Naive thymus-derived CD8-positive, alpha-beta T cell (primary cell): Measurements from ENCODE around the gene GUCY2C. TPM values are rescaled to one million over a fixed set of nuclear protein-coding genes. Genes with fewer than 3 reads are reported as not detected.

Experiments
- ATAC-seq, 2 donors: fragments of 150-1000 bp; cut with Tn5 transposase in 1 of 2; sonication (Bioruptor Pico), chemical (Tn5 transposase) in 1 of 2; 1 replicate in 1 of 2; 2 replicates in 1 of 2; pipeline ENCODE4 v1.10.0; 2021; ENCODE audit warnings: mild to moderate bottlenecking in 2 of 2, moderate library complexity in 2 of 2
- POLR2A ChIA-PET: fragments of 350-600 bp; sonication (Branson Sonifier 250); formaldehyde crosslinking; loops from one replicate; lab custom pipeline; 2021; ENCODE audit warnings: antibody characterized with exemption; lab: Charles Lee
- DNase-seq, 10 donors: peaks; one replicate each; pipeline versions ENCODE4 v3.0.0 to v3.0.0-alpha.2; 2020 to 2022
- H3K27ac Mint-ChIP-seq, 10 donors: one replicate each; pipeline ENCODE4 v1.8.0; 2020 to 2022; ENCODE audit warnings: mild to moderate bottlenecking in 10 of 10, mixed read lengths in 10 of 10, moderate library complexity in 4 of 10, inconsistent platforms in 1 of 10
- H3K27me3 Mint-ChIP-seq, 5 donors: one replicate each; pipeline ENCODE4 v1.8.0; 2021 to 2022; ENCODE audit warnings: mixed read lengths in 5 of 5
- H3K36me3 Mint-ChIP-seq, 3 donors: one replicate each; pipeline ENCODE4 v1.8.0; 2020 to 2022; ENCODE audit warnings: mixed read lengths in 3 of 3, mild to moderate bottlenecking in 2 of 3, inconsistent platforms in 1 of 3
- H3K4me1 Mint-ChIP-seq, 4 donors: one replicate each; pipeline ENCODE4 v1.8.0; 2021 to 2022; ENCODE audit warnings: mixed read lengths in 4 of 4
- H3K4me3 Mint-ChIP-seq, 10 donors: one replicate each; pipeline ENCODE4 v1.8.0; 2020 to 2022; ENCODE audit warnings: mild to moderate bottlenecking in 10 of 10, mixed read lengths in 10 of 10, moderate library complexity in 6 of 10, inconsistent platforms in 1 of 10
- H3K9me3 Mint-ChIP-seq, 9 donors: one replicate each; pipeline ENCODE4 v1.8.0; 2020 to 2022; ENCODE audit warnings: mixed read lengths in 9 of 9, mild to moderate bottlenecking in 3 of 9, inconsistent platforms in 1 of 9, moderate library complexity in 1 of 9
- polyA plus RNA-seq, 3 donors: library from polyadenylated mRNA; unstranded; fragments of 300-500 nt; fragmentation: Illumina TruSeq; gene quantifications; one replicate each; pipeline ENCODE4 v1.2.3, GENCODE V29; 2021
- total RNA-seq, 8 experiments: library from RNA in 2 of 8; stranded (reverse) in 2 of 8; gene quantifications; one replicate each; pipeline ENCODE4 v1.2.3 and lab custom pipeline; 2021 to 2026

GUCY2C gene
- total and polyA plus RNA-seq, 5 experiments from 2014 or later = not detected

DNA sequence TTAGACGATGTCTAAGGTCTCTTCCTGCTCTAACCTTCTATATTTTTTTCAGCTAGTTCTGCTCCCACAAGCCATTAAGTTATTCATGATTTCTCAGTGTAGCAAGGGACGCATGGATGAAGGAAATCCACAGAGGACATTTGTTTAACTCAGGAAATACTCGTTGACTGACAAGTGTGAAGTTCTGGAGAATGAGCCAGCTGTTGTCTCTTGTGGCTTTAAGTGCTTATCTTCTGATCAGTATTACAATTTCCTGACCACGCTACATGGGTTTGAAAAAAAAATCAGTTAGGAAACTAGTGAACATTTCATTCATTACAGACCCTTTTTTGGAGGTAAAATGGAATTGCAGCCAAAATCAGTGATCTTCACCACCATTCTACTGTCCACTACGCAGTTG lies 53.1 kb downstream of the GUCY2C start:
- H3K27ac Mint-ChIP-seq = peak overlapping the region in 5 of 10 donors; percentile 6 to 48 (median 44)
- no peaks in the 10 kb centered on the region for H3K36me3 Mint-ChIP-seq
- ATAC-seq (peak; percentile 54 to 63), DNase-seq (peak in 4 of 10 donors; percentile 4 to 49 (median 40))
- peak overlapping the region in 9 of 10 donors; percentile 0 to 73 (median 63) for H3K4me3 Mint-ChIP-seq
- H3K27me3 Mint-ChIP-seq = peaks cover 0 to 2% (median 0%) of the 10 kb centered on the region in 5 donors
- no peaks in the 10 kb centered on the region for H3K9me3 Mint-ChIP-seq
- H3K4me1 Mint-ChIP-seq = peaks cover 4 to 26% (median 21%) of the 10 kb centered on the region in 4 donors
- POLR2A ChIA-PET = no interaction called here

DNA sequence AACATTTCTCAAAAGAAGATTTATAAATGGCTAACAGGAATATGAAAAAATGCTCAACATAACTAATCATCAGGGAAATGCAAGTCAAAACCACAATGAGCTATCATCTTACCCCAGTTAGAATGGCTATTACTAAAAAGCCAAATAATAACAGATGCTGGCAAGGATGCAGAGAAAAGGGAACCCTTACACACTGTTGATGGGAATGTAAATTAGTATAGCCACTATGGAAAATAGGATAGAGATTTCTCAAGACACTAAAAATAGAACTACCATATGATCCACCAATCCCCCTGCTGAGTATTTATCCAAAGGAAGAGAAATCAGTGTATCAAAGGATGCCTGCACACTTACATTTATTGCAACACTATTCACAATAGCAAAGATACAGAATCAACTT lies 58.3 kb downstream of the GUCY2C start:
- Mint-ChIP-seq H3K27ac (no peak overlapping the region), H3K27me3 (peaks cover 0 to 7% (median 1%) of the 10 kb centered on the region in 5 donors), H3K4me1 (peaks cover 0 to 10% (median 8%) of the 10 kb centered on the region in 4 donors), H3K4me3 (no peak overlapping the region), H3K9me3 (peaks cover 0 to 34% (median 13%) of the 10 kb centered on the region in 9 donors), H3K36me3 (peaks cover 2 to 26% (median 6%) of the 10 kb centered on the region in 3 donors)
- POLR2A ChIA-PET = no interaction called here
- ATAC-seq = no peak
- no peak for DNase-seq

DNA sequence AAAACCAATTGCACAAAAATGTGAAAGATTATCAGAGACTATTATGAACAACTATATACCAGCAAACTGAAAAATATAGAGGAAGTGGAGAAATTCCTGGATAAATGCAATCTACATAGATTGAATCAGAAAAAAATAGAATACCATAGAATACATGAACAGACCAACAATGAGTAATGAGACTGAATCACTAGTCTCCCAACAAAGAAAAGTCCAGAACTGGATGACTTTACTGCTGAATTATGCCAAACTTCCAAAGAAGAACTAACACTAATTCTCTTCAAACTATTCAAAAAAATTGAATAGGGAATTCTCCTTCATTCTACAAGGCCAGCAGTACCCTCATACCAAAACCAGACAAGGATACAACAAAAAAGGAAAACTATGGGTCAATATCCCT lies 60.6 kb downstream of the GUCY2C start:
- Mint-ChIP-seq H3K36me3 (peaks cover 2 to 26% (median 6%) of the 10 kb centered on the region in 3 donors), H3K27me3 (peaks cover under 1 to 6% (median 1%) of the 10 kb centered on the region in 5 donors), H3K4me3 (no peak overlapping the region), H3K27ac (no peak overlapping the region), H3K9me3 (peaks cover 0 to 34% (median 13%) of the 10 kb centered on the region in 9 donors), H3K4me1 (no peaks in the 10 kb centered on the region)
- ATAC-seq (no peak), DNase-seq (no peak)
- POLR2A ChIA-PET = no interaction called here

DNA sequence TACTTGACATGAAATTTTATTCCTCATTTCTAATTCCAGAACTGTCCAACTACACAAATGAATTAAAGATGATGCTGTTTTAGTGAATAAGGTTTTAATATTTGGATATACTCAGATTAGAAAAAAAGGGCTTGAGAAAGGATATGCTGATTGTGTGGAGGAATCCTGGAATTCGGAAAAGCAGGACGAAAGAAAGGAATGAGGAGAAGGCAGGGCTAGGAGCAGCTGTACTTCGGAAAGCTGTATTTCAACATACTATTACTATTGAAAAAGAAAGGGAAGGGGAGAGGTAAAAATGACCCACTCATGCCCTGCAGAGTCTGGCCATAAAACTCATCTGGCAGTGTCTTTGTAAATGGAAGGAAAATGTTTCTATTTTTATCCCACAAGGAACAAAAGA lies 65.6 kb downstream of the GUCY2C start:
- peaks cover 1 to 13% (median 6%) of the 10 kb centered on the region in 5 donors for H3K27me3 Mint-ChIP-seq
- H3K9me3 Mint-ChIP-seq = peaks cover 0 to 19% (median 5%) of the 10 kb centered on the region in 9 donors
- H3K4me1 Mint-ChIP-seq = peaks cover 0 to 4% (median 0%) of the 10 kb centered on the region in 4 donors
- peaks cover 0 to 18% (median 2%) of the 10 kb centered on the region in 3 donors for H3K36me3 Mint-ChIP-seq
- ATAC-seq (no peak), DNase-seq (no peak)
- POLR2A ChIA-PET = no interaction called here
- H3K4me3 Mint-ChIP-seq = no peak overlapping the region
- no peak overlapping the region for H3K27ac Mint-ChIP-seq

DNA sequence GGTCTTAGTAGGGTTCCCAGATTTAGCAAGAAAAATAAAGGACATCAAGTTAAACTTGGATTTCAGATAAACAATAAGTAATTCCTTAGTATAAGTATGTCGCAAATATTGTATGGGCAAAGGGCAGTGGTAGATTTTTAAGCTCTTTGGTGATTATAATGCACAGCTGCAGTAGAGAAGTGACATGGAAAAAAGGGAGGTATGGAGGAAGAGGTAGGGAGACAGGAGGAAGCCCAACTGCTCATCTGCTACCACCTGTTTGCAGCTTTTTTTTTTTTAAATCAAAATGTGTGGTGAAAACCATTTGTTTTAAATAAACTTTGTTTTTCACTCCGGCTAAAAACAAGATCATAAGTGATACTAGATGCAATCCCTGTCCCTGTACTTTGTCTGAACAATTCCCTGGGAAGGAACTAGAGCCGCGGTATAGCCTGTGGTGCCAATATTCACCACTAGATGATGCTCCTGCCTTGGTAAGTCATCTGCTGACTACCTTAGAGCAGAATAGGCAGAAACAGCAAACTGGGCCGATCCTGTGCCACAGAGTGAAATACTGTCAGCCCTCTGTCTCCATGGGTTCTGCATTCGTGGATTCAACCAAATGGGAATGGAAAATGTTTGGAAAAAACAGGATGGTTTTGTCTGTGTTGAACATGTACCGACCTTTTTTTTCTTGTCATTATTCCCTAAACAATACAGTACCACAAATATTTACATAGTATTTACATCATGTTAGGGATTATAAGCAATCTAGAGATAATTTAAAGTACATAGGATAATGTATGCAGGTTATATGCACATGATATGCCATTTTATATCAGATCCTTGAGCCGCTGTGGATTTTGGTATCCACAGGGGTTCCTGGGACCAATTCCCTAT lies 66.3 kb downstream of the GUCY2C start:
- ATAC-seq (peak; percentile 98 to 99), DNase-seq (peak; percentile 23 to 79 (median 64))
- POLR2A ChIA-PET = interaction anchor here (0.6 kb wide), 1 partner anchor 89 kb away, joined by 4 read pairs; no protein-coding TSS in a partner anchor
- Mint-ChIP-seq H3K4me1 (peaks cover 0 to 4% (median 0%) of the 10 kb centered on the region in 4 donors), H3K4me3 (no peak overlapping the region), H3K27me3 (peaks cover 1 to 13% (median 6%) of the 10 kb centered on the region in 5 donors), H3K27ac (no peak overlapping the region), H3K9me3 (peaks cover 0 to 13% (median 0%) of the 10 kb centered on the region in 9 donors), H3K36me3 (peaks cover 0 to 11% (median 0%) of the 10 kb centered on the region in 3 donors)

DNA sequence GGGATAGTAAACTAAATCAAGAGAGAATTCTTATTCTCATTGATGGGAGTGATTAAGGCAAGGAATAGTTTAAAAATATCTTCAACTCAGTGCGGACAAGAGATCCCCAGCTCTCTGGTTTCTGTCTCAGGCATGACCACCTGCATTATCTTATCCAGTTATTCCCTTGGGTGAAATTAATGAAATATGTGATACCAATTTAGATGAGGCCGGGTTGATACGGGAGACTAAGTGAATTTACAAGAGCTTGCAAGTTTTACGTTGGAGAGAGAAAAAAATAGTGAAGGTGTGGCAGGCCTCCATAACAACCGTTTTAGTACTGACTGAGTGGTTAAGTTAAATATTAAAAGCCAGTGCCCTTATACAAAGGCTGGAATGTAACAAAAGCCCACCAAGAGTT lies 67.6 kb downstream of the GUCY2C start:
- peaks cover 0 to 2% (median 0%) of the 10 kb centered on the region in 9 donors for H3K9me3 Mint-ChIP-seq
- DNase-seq (no peak), ATAC-seq (no peak)
- H3K36me3 Mint-ChIP-seq = peaks cover 0 to 2% (median 0%) of the 10 kb centered on the region in 3 donors
- no peak overlapping the region for H3K27ac Mint-ChIP-seq
- peaks cover 1 to 13% (median 5%) of the 10 kb centered on the region in 5 donors for H3K27me3 Mint-ChIP-seq
- POLR2A ChIA-PET = interaction anchor here (1.6 kb wide), 1 partner anchor 36 kb away, joined by 5 read pairs; no protein-coding TSS in a partner anchor
- H3K4me3 Mint-ChIP-seq = no peak overlapping the region
- peaks cover 0 to 4% (median 0%) of the 10 kb centered on the region in 4 donors for H3K4me1 Mint-ChIP-seq

DNA sequence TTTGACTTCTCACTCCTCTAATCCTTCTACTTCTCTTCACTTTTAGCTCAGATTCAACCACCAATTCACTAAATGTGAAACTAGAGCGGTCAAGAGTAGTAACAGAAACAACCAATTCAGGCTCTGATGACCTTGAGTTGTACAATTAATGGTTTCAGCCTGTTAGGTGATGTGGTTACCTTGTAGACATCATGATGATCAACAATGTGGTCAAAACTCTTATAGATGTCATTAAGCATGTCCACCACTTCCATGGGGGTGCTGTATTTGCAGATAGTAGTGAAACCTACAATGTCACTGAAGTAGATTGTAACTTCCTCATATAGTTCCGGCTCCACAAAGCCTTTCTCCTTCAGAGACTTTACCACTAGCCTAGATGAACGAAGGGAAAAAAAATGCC lies 74.6 kb downstream of the GUCY2C start:
- ATAC-seq = no peak
- no peaks in the 10 kb centered on the region for H3K9me3 Mint-ChIP-seq
- POLR2A ChIA-PET = no interaction called here
- peaks cover 0 to 13% (median 6%) of the 10 kb centered on the region in 4 donors for H3K4me1 Mint-ChIP-seq
- H3K4me3 Mint-ChIP-seq = no peak overlapping the region
- H3K27me3 Mint-ChIP-seq = peaks cover 1 to 10% (median 2%) of the 10 kb centered on the region in 5 donors
- DNase-seq = no peak
- no peaks in the 10 kb centered on the region for H3K36me3 Mint-ChIP-seq
- H3K27ac Mint-ChIP-seq = no peak overlapping the region

DNA sequence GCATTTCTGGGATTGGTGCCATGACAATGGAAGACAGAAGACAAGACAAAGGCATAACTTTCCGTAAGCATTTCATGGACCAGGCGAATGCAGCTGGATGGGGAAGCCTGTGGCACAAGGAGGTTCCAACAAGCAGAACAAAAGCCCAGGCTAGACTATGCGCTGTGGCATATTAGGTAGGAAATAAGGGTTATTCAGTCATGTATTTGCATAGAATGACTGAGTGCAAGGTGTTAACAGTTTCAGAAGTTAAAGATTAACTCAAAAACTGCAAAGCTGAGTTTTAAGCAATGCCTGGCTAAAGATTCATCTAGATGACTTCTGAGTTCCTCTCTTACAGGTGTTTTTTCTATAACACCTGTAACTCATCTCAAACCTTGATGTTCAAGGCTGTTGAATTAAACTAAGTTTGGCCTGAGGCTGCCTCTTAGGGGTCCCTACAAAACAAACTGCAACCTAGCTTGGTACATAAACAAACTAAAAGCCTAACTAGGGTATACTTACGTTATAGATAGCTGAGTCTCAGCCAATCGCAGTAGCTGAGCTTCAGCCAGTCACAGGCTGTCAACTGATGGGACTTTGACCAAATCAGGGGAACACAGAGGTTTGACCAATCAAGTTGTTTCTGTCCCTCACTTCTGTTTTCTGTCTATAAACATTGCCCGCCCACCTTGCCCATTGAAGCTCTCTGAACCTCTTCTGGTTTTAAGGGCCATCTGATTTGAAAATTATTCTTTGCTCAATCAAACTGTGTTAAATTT lies 76.5 kb downstream of the GUCY2C start:
- DNase-seq (no peak), ATAC-seq (no peak)
- Mint-ChIP-seq H3K36me3 (no peaks in the 10 kb centered on the region), H3K9me3 (no peaks in the 10 kb centered on the region), H3K27me3 (peaks cover 0 to 19% (median 5%) of the 10 kb centered on the region in 5 donors), H3K4me3 (no peak overlapping the region), H3K4me1 (peaks cover 0 to 13% (median 7%) of the 10 kb centered on the region in 4 donors), H3K27ac (peak overlapping the region in 1 of 10 donors; percentile 11)
- POLR2A ChIA-PET = no interaction called here

DNA sequence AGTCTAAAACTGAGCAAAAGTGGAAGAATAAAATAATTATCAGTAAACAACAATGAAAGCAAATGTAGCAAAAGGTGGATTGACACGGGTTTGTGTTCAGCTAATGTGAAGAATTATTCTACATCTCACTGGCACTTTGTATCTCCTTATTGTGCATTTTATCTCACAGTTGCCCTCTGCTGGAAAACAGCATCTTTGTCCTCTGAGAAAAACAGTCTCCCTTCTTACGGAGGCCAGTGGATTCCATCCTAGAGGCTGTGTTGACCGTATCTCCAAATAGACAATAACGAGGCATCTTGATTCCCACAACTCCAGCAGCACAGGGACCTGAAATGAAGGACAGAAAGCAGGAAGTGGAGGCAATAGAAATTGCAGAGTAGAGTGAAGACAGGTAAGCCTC lies 77.4 kb downstream of the GUCY2C start:
- ATAC-seq = no peak
- peak in 4 of 10 donors; percentile 2 to 30 (median 17) for DNase-seq
- POLR2A ChIA-PET = no interaction called here
- Mint-ChIP-seq H3K27ac (no peak overlapping the region), H3K27me3 (peaks cover 4 to 19% (median 8%) of the 10 kb centered on the region in 5 donors), H3K36me3 (no peaks in the 10 kb centered on the region), H3K4me3 (no peak overlapping the region), H3K4me1 (peaks cover 0 to 21% (median 7%) of the 10 kb centered on the region in 4 donors), H3K9me3 (no peaks in the 10 kb centered on the region)

DNA sequence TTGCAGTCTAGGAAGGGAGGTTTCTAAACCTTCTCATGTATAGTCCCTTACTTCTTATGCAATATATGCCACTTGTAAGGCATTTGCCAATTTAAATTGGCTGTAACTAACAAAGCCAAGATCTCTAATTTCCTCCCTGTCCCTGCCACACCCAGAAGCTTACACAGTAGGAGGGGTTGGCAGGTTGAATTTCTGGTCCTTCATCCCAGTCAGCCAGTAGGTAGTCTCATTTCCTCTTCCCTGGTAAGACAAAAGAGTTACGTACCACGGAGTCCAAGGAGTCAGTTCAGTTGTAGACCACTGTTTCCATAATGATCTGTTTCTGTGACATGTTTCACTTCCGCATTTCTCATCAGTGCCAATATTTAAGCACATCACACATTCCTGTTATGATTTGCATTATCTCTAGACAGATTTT lies 81.7 kb downstream of the GUCY2C start:
- peak overlapping the region in 2 of 10 donors; percentile 7 to 64 for H3K27ac Mint-ChIP-seq
- DNase-seq (no peak), ATAC-seq (no peak)
- H3K36me3 Mint-ChIP-seq = peaks cover 0 to 17% (median 10%) of the 10 kb centered on the region in 3 donors
- peaks cover 3 to 19% (median 11%) of the 10 kb centered on the region in 5 donors for H3K27me3 Mint-ChIP-seq
- peak overlapping the region in 1 of 10 donors; percentile 16 for H3K4me3 Mint-ChIP-seq
- POLR2A ChIA-PET = no interaction called here
- H3K4me1 Mint-ChIP-seq = peaks cover 0 to 25% (median 5%) of the 10 kb centered on the region in 4 donors
- H3K9me3 Mint-ChIP-seq = peaks cover 3 to 21% (median 13%) of the 10 kb centered on the region in 9 donors

DNA sequence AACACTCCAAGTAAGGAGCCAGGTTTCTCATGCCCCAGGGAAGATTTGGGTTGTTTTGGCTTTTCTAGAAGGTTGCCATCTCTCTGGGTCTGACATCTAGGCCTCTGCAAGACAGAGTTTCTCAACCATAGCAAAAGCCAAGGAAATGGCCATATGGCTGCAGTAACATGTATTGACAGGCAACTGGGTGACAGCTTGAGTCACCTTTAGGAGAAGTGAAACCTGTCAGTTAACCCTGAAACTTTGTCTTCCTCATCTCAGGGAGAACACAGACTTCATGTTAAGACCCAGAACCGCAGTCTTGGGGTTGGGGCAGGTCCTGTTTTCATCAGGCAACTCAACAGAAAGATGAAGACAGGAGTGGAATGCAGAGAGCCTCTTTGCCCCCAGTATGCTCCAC lies 82.7 kb downstream of the GUCY2C start:
- ATAC-seq (peak in 1 of 2 donors; percentile 58), DNase-seq (peak in 1 of 10 donors; percentile 13)
- peaks cover 5 to 31% (median 21%) of the 10 kb centered on the region in 9 donors for H3K9me3 Mint-ChIP-seq
- H3K27ac Mint-ChIP-seq = peak overlapping the region in 1 of 10 donors; percentile 10
- peaks cover 0 to 23% (median 0%) of the 10 kb centered on the region in 4 donors for H3K4me1 Mint-ChIP-seq
- peaks cover 0 to 26% (median 12%) of the 10 kb centered on the region in 3 donors for H3K36me3 Mint-ChIP-seq
- POLR2A ChIA-PET = no interaction called here
- H3K27me3 Mint-ChIP-seq = peaks cover 0 to 14% (median 10%) of the 10 kb centered on the region in 5 donors
- H3K4me3 Mint-ChIP-seq = no peak overlapping the region

DNA sequence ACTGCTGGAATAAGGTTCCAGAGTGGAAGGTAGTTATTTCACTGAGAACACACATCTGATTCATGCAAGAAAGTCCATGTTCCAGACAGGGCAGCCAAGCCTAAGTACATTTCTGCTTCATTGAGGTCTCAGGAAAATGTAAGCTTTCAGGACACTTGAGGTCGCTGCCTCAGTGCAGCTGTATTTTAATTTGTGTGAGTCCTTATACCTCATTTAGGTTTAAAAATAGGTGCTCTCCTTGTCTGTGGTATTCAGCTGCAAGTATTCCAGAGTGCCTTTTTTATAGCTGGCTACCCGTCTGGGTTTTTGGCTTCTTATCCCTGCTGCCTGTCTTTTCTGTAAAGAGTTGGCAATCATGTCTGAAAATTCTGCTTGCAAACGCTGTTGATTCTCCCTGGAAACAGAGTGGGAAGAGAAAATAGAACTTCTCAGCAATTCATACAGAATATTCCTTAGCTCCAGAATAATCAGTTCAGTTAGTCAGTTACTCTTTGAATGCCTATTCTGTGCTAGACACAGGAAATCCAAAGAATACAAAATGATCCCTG lies 83.4 kb downstream of the GUCY2C start:
- H3K27ac Mint-ChIP-seq = peak overlapping the region in 1 of 10 donors; percentile 10
- no peak overlapping the region for H3K4me3 Mint-ChIP-seq
- no peak for ATAC-seq
- peaks cover 0 to 33% (median 15%) of the 10 kb centered on the region in 3 donors for H3K36me3 Mint-ChIP-seq
- peaks cover 0 to 14% (median 10%) of the 10 kb centered on the region in 5 donors for H3K27me3 Mint-ChIP-seq
- POLR2A ChIA-PET = no interaction called here
- no peak for DNase-seq
- H3K4me1 Mint-ChIP-seq = peaks cover 0 to 23% (median 0%) of the 10 kb centered on the region in 4 donors
- peaks cover 10 to 39% (median 29%) of the 10 kb centered on the region in 9 donors for H3K9me3 Mint-ChIP-seq
